HEK293 (cell line): ENCODE data around the gene GNG14.

ENCODE experiments used
- BCL11B ChIP-seq: fragments of 450-650 bp; formaldehyde crosslinking; IDR thresholded peaks from 2 replicates; pipeline ENCODE4 v1.5.1; 2016; ENCODE audit warnings: low read depth, missing biosample characterization, missing genetic modification characterization
- OVOL3 ChIP-seq: fragments of 450-650 bp; formaldehyde crosslinking; IDR thresholded peaks from 2 replicates; pipeline ENCODE4 v1.5.1; 2016; ENCODE audit warnings: missing biosample characterization, missing genetic modification characterization
- PRDM10 ChIP-seq: fragments of 450-650 bp; formaldehyde crosslinking; IDR thresholded peaks from 2 replicates; pipeline ENCODE4 v1.5.1; 2016; ENCODE audit warnings: missing biosample characterization, missing genetic modification characterization
- SP7 ChIP-seq: fragments of 450-650 bp; formaldehyde crosslinking; IDR thresholded peaks from 2 replicates; pipeline ENCODE4 v1.5.1; 2016; ENCODE audit warnings: missing biosample characterization, missing genetic modification characterization
- YY2 ChIP-seq: fragments of 450-650 bp; formaldehyde crosslinking; IDR thresholded peaks from 2 replicates; pipeline ENCODE4 v1.5.1; 2016; ENCODE audit warnings: missing biosample characterization, missing genetic modification characterization
- ZBTB10 ChIP-seq: fragments of 450-650 bp; formaldehyde crosslinking; IDR thresholded peaks from 2 replicates; pipeline ENCODE4 v1.5.1; 2016; ENCODE audit warnings: missing biosample characterization, missing genetic modification characterization
- ZBTB48 ChIP-seq: fragments of 450-650 bp; formaldehyde crosslinking; IDR thresholded peaks from 2 replicates; pipeline ENCODE4 v1.5.1; 2016; ENCODE audit warnings: missing biosample characterization, missing genetic modification characterization
- ZEB2 ChIP-seq: fragments of 450-650 bp; formaldehyde crosslinking; IDR thresholded peaks from 2 replicates; pipeline ENCODE4 v1.5.1; 2016; ENCODE audit warnings: missing biosample characterization, missing genetic modification characterization
- ZFHX2 ChIP-seq: fragments of 450-650 bp; formaldehyde crosslinking; conservative IDR thresholded peaks from 2 replicates; pipeline ENCODE4 v1.5.1; 2016; ENCODE audit warnings: missing biosample characterization, missing genetic modification characterization
- ZFP3 ChIP-seq: fragments of 450-650 bp; formaldehyde crosslinking; IDR thresholded peaks from 2 replicates; pipeline ENCODE4 v1.5.1; 2016; ENCODE audit warnings: low read depth, missing biosample characterization, missing genetic modification characterization
- ZFP37 ChIP-seq: fragments of 450-650 bp; formaldehyde crosslinking; IDR thresholded peaks from 2 replicates; pipeline ENCODE4 v1.5.1; 2016; ENCODE audit warnings: missing biosample characterization, missing genetic modification characterization
- ZNF19 ChIP-seq: fragments of 450-650 bp; formaldehyde crosslinking; IDR thresholded peaks from 2 replicates; pipeline ENCODE4; 2016; ENCODE audit warnings: missing biosample characterization, missing genetic modification characterization, low read depth
- ZNF223 ChIP-seq: fragments of 450-650 bp; formaldehyde crosslinking; IDR thresholded peaks from 2 replicates; pipeline ENCODE4 v1.5.1; 2016; ENCODE audit warnings: missing biosample characterization, missing genetic modification characterization
- ZNF24 ChIP-seq: fragments of 450-650 bp; formaldehyde crosslinking; IDR thresholded peaks from 2 replicates; pipeline ENCODE4 v1.5.1; 2016; ENCODE audit warnings: missing biosample characterization, missing genetic modification characterization
- ZNF274 ChIP-seq, 2 experiments: fragments of 200-500 bp in 1 of 2; fragments of 450-650 bp in 1 of 2; sonication (Bioruptor generic) in 1 of 2; formaldehyde crosslinking in 1 of 2; IDR thresholded peaks; 2 replicates each; pipeline versions ENCODE4 v1.5.1 to v1.6.1; 2014 to 2016; ENCODE audit warnings: borderline replicate concordance in 1 of 2, inconsistent platforms in 1 of 2, low read length in 1 of 2, missing biosample characterization in 1 of 2, missing genetic modification characterization in 1 of 2
- ZNF292 ChIP-seq: fragments of 450-650 bp; formaldehyde crosslinking; IDR thresholded peaks from 2 replicates; pipeline ENCODE4 v1.5.1; 2016; ENCODE audit warnings: low read depth, missing biosample characterization, missing genetic modification characterization, borderline replicate concordance
- ZNF311 ChIP-seq: fragments of 450-650 bp; formaldehyde crosslinking; IDR thresholded peaks from 2 replicates; pipeline ENCODE4 v1.5.1; 2017; ENCODE audit warnings: missing biosample characterization, missing genetic modification characterization, borderline replicate concordance
- ZNF324 ChIP-seq: fragments of 450-650 bp; formaldehyde crosslinking; IDR thresholded peaks from 2 replicates; pipeline ENCODE4 v1.5.1; 2016; ENCODE audit warnings: missing biosample characterization, missing genetic modification characterization
- ZNF354C ChIP-seq: fragments of 450-650 bp; formaldehyde crosslinking; IDR thresholded peaks from 2 replicates; pipeline ENCODE4 v1.5.1; 2016; ENCODE audit warnings: missing biosample characterization, missing genetic modification characterization, low read depth, borderline replicate concordance
- ZNF433 ChIP-seq: fragments of 450-650 bp; formaldehyde crosslinking; IDR thresholded peaks from 2 replicates; pipeline ENCODE4 v1.5.1; 2016; ENCODE audit warnings: missing biosample characterization, missing genetic modification characterization, low read depth
- ZNF548 ChIP-seq: fragments of 450-650 bp; formaldehyde crosslinking; IDR thresholded peaks from 2 replicates; pipeline ENCODE4 v1.5.1; 2016; ENCODE audit warnings: missing biosample characterization, missing genetic modification characterization
- ZNF624 ChIP-seq: fragments of 450-650 bp; formaldehyde crosslinking; IDR thresholded peaks from 2 replicates; pipeline ENCODE4 v1.5.1; 2017; ENCODE audit warnings: missing biosample characterization, missing genetic modification characterization
- ZNF654 ChIP-seq: fragments of 450-650 bp; formaldehyde crosslinking; IDR thresholded peaks from 2 replicates; pipeline ENCODE4 v1.5.1; 2016; ENCODE audit warnings: low read depth, missing biosample characterization, missing genetic modification characterization
- ZNF660 ChIP-seq: fragments of 450-650 bp; IDR thresholded peaks from 2 replicates; pipeline ENCODE4 v1.5.1; 2018; ENCODE audit warnings: missing biosample characterization, mild to moderate bottlenecking, missing genetic modification characterization
- ZNF701 ChIP-seq: fragments of 450-650 bp; formaldehyde crosslinking; IDR thresholded peaks from 2 replicates; pipeline ENCODE4 v1.5.1; 2016; ENCODE audit warnings: missing biosample characterization, missing genetic modification characterization
- ZSCAN30 ChIP-seq: fragments of 450-650 bp; IDR thresholded peaks from 2 replicates; pipeline ENCODE4 v1.5.1; 2018; ENCODE audit warnings: missing biosample characterization, mild to moderate bottlenecking, missing genetic modification characterization, moderate library complexity
- TF ChIP-seq, protein P1 (sequence below): fragments of 450-650 bp; formaldehyde crosslinking; IDR thresholded peaks from 2 replicates; pipeline ENCODE4 v1.5.1; 2016; ENCODE audit warnings: missing biosample characterization, missing genetic modification characterization
- TF ChIP-seq, protein P2 (sequence below): fragments of 450-650 bp; formaldehyde crosslinking; IDR thresholded peaks from 2 replicates; pipeline ENCODE4 v1.5.1; 2017; ENCODE audit warnings: missing biosample characterization, missing genetic modification characterization
- TF ChIP-seq, protein P3 (sequence below): fragments of 450-650 bp; formaldehyde crosslinking; optimal IDR thresholded peaks from 2 replicates; pipeline ENCODE3; 2016; ENCODE audit warnings: missing biosample characterization, mild to moderate bottlenecking, missing genetic modification characterization

The GNG14 gene

DNA sequence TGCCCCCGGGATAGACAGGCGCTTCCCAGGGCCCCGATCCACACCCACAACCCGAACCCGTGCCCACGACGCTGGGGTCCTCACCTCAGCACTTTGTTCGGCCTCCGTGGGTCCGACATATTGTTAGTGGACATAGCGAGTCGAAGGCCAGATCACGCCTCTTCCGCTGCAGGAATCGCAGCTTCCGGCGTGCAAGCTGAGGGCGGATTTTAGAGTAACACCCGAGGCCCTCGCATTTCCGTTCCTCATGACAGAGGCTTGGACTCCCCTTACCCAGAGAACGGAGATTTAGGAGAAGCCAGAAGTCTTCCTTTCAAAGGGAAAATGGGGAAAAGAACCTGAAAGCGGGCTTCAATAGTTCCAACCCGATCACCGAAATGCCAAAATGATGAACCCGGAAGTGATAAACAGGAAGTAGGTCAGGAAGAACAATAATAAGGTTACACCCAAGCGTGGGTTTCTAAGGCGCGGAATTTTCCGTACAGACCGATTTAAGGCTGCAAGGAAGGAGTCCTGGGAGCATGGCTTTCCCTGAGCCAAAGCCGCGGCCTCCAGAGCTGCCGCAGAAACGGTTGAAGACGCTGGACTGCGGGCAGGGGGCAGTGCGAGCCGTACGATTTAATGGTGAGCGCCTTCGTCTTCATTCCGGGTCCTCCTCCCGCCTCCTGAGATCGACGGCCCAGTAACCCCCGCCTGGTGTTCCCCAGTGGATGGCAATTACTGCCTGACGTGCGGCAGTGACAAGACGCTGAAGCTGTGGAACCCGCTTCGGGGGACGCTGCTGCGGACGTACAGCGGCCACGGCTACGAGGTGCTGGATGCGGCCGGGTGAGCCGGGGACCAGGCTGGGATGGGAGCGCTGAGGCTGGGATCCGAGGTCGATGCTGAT, 18.3 kb upstream of the GNG14 start (continued):
- TF ChIP-seq ZNF548, result no peak
- peak; percentile 71; the same call in 1 of the 2 replicates for TF ChIP-seq OVOL3 (tag by site-specific recombination)
- peak; percentile 93 for TF ChIP-seq ZFHX2 (tag by site-specific recombination)
- peak; percentile 85 for TF ChIP-seq ZNF24 (tag by site-specific recombination)
- TF ChIP-seq ZNF354C (tag by site-specific recombination), result no peak
- TF ChIP-seq ZEB2 (tag by site-specific recombination), result peak; percentile 80
- TF ChIP-seq ZNF654 (tag by site-specific recombination), result peak; percentile 26; the same call in 1 of the 2 replicates
- TF ChIP-seq PRDM10 (tag by site-specific recombination), result peak; percentile 44; the same call in 1 of the 2 replicates
- TF ChIP-seq, protein P1, sequence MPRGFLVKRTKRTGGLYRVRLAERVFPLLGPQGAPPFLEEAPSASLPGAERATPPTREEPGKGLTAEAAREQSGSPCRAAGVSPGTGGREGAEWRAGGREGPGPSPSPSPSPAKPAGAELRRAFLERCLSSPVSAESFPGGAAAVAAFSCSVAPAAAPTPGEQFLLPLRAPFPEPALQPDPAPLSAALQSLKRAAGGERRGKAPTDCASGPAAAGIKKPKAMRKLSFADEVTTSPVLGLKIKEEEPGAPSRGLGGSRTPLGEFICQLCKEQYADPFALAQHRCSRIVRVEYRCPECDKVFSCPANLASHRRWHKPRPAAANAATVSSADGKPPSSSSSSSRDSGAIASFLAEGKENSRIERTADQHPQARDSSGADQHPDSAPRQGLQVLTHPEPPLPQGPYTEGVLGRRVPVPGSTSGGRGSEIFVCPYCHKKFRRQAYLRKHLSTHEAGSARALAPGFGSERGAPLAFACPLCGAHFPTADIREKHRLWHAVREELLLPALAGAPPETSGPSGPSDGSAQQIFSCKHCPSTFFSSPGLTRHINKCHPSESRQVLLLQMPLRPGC, result peak; percentile 80
- no peak for TF ChIP-seq ZNF274 (IDR thresholded peaks at IDR 0.05; ENCODE audit: low read length)
- no peak for TF ChIP-seq ZNF274 (tag by site-specific recombination; IDR thresholded peaks at IDR 0.05; ENCODE audit: borderline replicate concordance)
- TF ChIP-seq, protein P2, sequence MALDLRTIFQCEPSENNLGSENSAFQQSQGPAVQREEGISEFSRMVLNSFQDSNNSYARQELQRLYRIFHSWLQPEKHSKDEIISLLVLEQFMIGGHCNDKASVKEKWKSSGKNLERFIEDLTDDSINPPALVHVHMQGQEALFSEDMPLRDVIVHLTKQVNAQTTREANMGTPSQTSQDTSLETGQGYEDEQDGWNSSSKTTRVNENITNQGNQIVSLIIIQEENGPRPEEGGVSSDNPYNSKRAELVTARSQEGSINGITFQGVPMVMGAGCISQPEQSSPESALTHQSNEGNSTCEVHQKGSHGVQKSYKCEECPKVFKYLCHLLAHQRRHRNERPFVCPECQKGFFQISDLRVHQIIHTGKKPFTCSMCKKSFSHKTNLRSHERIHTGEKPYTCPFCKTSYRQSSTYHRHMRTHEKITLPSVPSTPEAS (tag by site-specific recombination), result peak; percentile 68
- TF ChIP-seq ZNF324 (tag by site-specific recombination), result peak; percentile 98
- 0 out of 2 replicates have a peak, but pooled peaks have one; percentile 26 for TF ChIP-seq ZSCAN30 (tag by site-specific recombination)
- TF ChIP-seq, protein P3, sequence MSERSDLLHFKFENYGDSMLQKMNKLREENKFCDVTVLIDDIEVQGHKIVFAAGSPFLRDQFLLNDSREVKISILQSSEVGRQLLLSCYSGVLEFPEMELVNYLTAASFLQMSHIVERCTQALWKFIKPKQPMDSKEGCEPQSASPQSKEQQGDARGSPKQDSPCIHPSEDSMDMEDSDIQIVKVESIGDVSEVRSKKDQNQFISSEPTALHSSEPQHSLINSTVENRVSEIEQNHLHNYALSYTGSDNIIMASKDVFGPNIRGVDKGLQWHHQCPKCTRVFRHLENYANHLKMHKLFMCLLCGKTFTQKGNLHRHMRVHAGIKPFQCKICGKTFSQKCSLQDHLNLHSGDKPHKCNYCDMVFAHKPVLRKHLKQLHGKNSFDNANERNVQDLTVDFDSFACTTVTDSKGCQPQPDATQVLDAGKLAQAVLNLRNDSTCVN, result peak; percentile 8
- TF ChIP-seq ZNF660 (tag by site-specific recombination), result peak; percentile 98
- peak; percentile 93 for TF ChIP-seq SP7 (tag by site-specific recombination)
- TF ChIP-seq ZNF19 (tag by site-specific recombination), result no peak
- no peak; the same call in 1 of the 2 replicates for TF ChIP-seq ZBTB48 (tag by site-specific recombination)
- TF ChIP-seq ZNF624 (tag by site-specific recombination), result no peak
- TF ChIP-seq ZNF223, result no peak
- TF ChIP-seq BCL11B (tag by site-specific recombination), result no peak
- peak; percentile 69; the same call in 1 of the 2 replicates for TF ChIP-seq ZFP37 (tag by site-specific recombination)
- no peak for TF ChIP-seq ZNF701
- TF ChIP-seq ZFP3 (tag by site-specific recombination), result no peak
- peak; percentile 75; the same call in 1 of the 2 replicates for TF ChIP-seq YY2 (tag by site-specific recombination)
- no peak for TF ChIP-seq ZBTB10 (tag by site-specific recombination)
- TF ChIP-seq ZNF292, result no peak
- TF ChIP-seq ZNF433 (tag by site-specific recombination), result no peak
- TF ChIP-seq ZNF311 (tag by site-specific recombination), result no peak
